Measurements from ENCODE around the gene KIF5A. TPM values are rescaled to one million over a fixed set of nuclear protein-coding genes. Genes with fewer than 3 reads are reported as not detected.
A peak's percentile ranks its signal among the peaks of the same experiment; 100 is the strongest.

Gene KIF5A
- total and polyA plus RNA-seq, 2 of the 4 experiments (the other 2 are of a cell fraction), result 0.15 to 0.18 TPM

- ATAC-seq (ENCODE audit: low read depth) (no peak), DNase-seq (no peak)
- H3K4me3 ChIP-seq (ENCODE audit: insufficient read depth, low read depth, low read length), result no peak overlapping the region
- no peak overlapping the region for H4K5ac ChIP-seq (ENCODE audit: low read depth, low read length)
- no peak overlapping the region for H4K91ac ChIP-seq (ENCODE audit: insufficient read depth, low read depth, low read length)
- no peaks in the 10 kb centered on the region for H3K27me3 ChIP-seq (ENCODE audit: control insufficient read depth, insufficient read depth, low read length)
- H3K9ac ChIP-seq (ENCODE audit: low read depth, low read length), result no peak overlapping the region
- no peak overlapping the region for H3K56ac ChIP-seq (ENCODE audit: extremely low read depth, insufficient read depth, low read length)
- no peak for TF ChIP-seq MAZ (IDR thresholded peaks at IDR 0.05; ENCODE audit: borderline replicate concordance, low read depth, low read length)
- TF ChIP-seq MAFK (IDR thresholded peaks at IDR 0.05; ENCODE audit: low read depth, low read length), result no peak
- TF ChIP-seq SMC3 (IDR thresholded peaks at IDR 0.05; ENCODE audit: low read depth, low read length), result no peak
- TF ChIP-seq MXI1 (IDR thresholded peaks at IDR 0.05; ENCODE audit: borderline replicate concordance, low read depth, low read length), result no peak
- TF ChIP-seq CHD1 (IDR thresholded peaks at IDR 0.05; ENCODE audit: low read depth, low read length), result no peak
- no peak for TF ChIP-seq RAD21 (IDR thresholded peaks at IDR 0.05; ENCODE audit: low read length)
- TF ChIP-seq, protein P1, sequence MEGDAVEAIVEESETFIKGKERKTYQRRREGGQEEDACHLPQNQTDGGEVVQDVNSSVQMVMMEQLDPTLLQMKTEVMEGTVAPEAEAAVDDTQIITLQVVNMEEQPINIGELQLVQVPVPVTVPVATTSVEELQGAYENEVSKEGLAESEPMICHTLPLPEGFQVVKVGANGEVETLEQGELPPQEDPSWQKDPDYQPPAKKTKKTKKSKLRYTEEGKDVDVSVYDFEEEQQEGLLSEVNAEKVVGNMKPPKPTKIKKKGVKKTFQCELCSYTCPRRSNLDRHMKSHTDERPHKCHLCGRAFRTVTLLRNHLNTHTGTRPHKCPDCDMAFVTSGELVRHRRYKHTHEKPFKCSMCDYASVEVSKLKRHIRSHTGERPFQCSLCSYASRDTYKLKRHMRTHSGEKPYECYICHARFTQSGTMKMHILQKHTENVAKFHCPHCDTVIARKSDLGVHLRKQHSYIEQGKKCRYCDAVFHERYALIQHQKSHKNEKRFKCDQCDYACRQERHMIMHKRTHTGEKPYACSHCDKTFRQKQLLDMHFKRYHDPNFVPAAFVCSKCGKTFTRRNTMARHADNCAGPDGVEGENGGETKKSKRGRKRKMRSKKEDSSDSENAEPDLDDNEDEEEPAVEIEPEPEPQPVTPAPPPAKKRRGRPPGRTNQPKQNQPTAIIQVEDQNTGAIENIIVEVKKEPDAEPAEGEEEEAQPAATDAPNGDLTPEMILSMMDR (conservative IDR thresholded peaks at IDR 0.05; ENCODE audit: low read depth, low read length), result no peak
- no peak; the same call in 1 of the 2 replicates for TF ChIP-seq POLR2A (IDR thresholded peaks at IDR 0.05; ENCODE audit: low read depth, low read length)
- no peak for TF ChIP-seq FOS (IDR thresholded peaks at IDR 0.05; ENCODE audit: low read depth, low read length)
- no peak for TF ChIP-seq RFX5 (IDR thresholded peaks at IDR 0.05; ENCODE audit: low read depth, low read length)
- dilution Hi-C loops (cut with HindIII; ENCODE audit: low sequenced_read_pairs, unreplicated experiment) (no loop called here), in situ Hi-C loops (cut with MboI; ENCODE audit: low sequenced_read_pairs) (no loop called here), intact Hi-C loops (cut with micrococcal nuclease) (no loop called here)
- no peak overlapping the region for H3K4me2 ChIP-seq (ENCODE audit: low read depth, low read length)
- no peaks in the 10 kb centered on the region for H3K9me3 ChIP-seq (ENCODE audit: control insufficient read depth, insufficient read depth, low read length)
- peak overlapping the region; percentile 52 for H2AFZ ChIP-seq (replicated peaks; ENCODE audit: low read length, poor library complexity)
- no peak overlapping the region for H2BK120ac ChIP-seq (ENCODE audit: low read depth, low read length)
- no peak overlapping the region for H2AK5ac ChIP-seq (ENCODE audit: low read depth, low read length)
- no peak overlapping the region for H3K14ac ChIP-seq (replicated peaks; ENCODE audit: low read depth, low read length)
- H2AK9ac ChIP-seq (replicated peaks; ENCODE audit: low read depth, low read length, poor library complexity), result no peak overlapping the region
- H3K4ac ChIP-seq (ENCODE audit: low read depth, low read length), result no peak overlapping the region
- no TSS peak for BruUV-seq (replicated peaks)
- no peak overlapping the region for H2BK15ac ChIP-seq (ENCODE audit: low read depth, low read length)
- H3K18ac ChIP-seq (ENCODE audit: low read depth, low read length), result no peak overlapping the region
- H4K8ac ChIP-seq (ENCODE audit: low read depth in 2 of 2, low read length in 2 of 2), result no peak overlapping the region
- peaks cover 79% of the 10 kb centered on the region for H4K20me1 ChIP-seq (ENCODE audit: insufficient read depth, low read length)
- ChIA-PET POLR2A (ENCODE audit: unreplicated experiment) (no interaction called here), CTCF (no interaction called here)
- H3K23ac ChIP-seq (ENCODE audit: low read depth, low read length), result no peak overlapping the region
- 100% methylated on average over 3 of the region's 11 CpGs; no CpG with 5 or more reads in 1 of the 2 experiments for WGBS, 2 experiments (ENCODE audit: extremely low coverage in 2 of 2, insufficient read length in 1 of 2)
- H3K9me1 ChIP-seq (ENCODE audit: insufficient read depth, low read length), result peaks cover 3% of the 10 kb centered on the region; the same call in 1 of the 2 replicates
- no peak overlapping the region for H2BK20ac ChIP-seq (ENCODE audit: low read depth, low read length)
- H3K79me1 ChIP-seq (ENCODE audit: low read depth in 1 of 2, low read length in 2 of 2), result peaks cover 18 to 75% of the 10 kb centered on the region in 2 experiments
- H3K36me3 ChIP-seq (ENCODE audit: control insufficient read depth, insufficient read depth, low read length), result peaks cover 59% of the 10 kb centered on the region
- peak overlapping the region; percentile 15; the same call in 1 of the 2 replicates for H3K27ac ChIP-seq (ENCODE audit: insufficient read depth, low read length)
- peaks cover 7% of the 10 kb centered on the region for H3K4me1 ChIP-seq (ENCODE audit: control insufficient read depth, insufficient read depth, low read length)
- H2BK5ac ChIP-seq (ENCODE audit: low read depth, low read length, poor library complexity, severe bottlenecking), result no peak overlapping the region
These were observed 33.2 kb upstream of the KIF5A start for GRCh38 chr12:57516617-57517153.
